GM19025 (cell line): ENCODE data around the gene LECT2.

Source experiments
- ATAC-seq: cut with Tn5 transposase; IDR thresholded peaks from one replicate; pipeline ENCODE4 v1.9.1; 2021; ENCODE audit warnings: mild to moderate bottlenecking, low read depth, moderate library complexity; ENCODE audit not compliant: unreplicated experiment

Gene LECT2

DNA sequence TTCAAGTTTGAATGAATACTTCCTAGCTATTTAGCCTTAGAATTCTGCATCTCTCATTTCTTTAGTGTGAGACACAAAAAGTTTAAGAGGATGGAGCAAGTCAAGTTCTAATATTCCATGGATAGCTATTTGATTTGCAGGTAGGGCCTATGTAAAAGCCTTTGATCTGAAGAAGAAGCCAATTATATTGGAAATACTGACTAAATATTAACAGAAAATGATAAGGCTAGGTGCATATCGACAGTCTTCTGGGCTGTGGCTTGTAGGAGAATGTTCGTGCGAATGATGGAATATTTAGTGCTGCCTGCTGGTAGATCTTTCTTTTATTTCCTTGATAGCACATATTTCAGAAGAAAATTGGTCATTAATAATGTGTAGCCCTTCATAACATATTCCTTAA lies at the start of gene LECT2:
TSS of gene LECT2 (minus strand) at position 85 of the 400 bp plus-strand sequence. CDS start 150 bp downstream, outside the sequence.
- no peak for ATAC-seq

- no peak for ATAC-seq
These were observed 49.7 kb upstream of the LECT2 start for GRCh38 chr5:136004436-136004835.

- no peak for ATAC-seq
These were observed 46.7 kb upstream of the LECT2 start for GRCh38 chr5:136001466-136001981.

DNA sequence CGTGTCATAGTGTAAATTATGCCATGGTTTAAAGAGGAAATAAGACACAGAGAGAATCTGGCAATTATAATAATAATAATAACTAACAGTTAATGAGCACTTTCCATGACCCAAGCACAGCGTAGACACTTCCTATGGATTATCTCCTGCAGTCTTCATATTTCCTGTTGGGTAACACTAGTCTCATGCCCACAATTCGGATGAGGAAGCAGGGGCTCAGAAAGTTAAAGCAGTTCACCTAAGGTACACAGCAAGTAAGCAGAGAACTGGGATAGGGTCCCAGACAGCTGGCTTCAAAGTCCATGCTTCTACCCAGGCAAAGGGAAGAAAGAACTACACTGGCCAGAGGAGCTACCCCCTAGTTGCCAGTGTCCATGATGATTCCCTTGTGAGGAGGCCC lies 46.1 kb upstream of the LECT2 start:
- ATAC-seq, result no peak

DNA sequence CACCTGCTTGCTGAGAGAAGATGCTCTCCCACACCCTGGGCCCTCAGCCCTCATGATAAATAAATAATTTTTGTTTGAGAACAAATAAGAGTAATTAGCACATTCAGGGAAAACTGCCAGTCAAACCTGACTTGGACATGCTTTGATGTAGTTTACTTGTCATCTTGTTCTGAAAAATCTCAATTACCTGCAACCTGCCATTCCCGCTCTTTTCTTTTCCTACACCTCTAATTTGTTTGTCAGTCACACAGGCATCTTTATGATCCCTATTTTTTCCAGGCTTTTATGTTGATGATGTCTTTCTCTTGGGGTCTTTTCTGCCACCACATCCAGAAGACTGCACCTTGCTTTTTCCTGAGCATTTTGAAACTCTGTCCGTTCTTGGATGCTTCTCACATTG lies 45.4 kb upstream of the LECT2 start:
- no peak for ATAC-seq

- no peak for ATAC-seq
These were observed 44.8 kb upstream of the LECT2 start for GRCh38 chr5:135999406-136000139.

DNA sequence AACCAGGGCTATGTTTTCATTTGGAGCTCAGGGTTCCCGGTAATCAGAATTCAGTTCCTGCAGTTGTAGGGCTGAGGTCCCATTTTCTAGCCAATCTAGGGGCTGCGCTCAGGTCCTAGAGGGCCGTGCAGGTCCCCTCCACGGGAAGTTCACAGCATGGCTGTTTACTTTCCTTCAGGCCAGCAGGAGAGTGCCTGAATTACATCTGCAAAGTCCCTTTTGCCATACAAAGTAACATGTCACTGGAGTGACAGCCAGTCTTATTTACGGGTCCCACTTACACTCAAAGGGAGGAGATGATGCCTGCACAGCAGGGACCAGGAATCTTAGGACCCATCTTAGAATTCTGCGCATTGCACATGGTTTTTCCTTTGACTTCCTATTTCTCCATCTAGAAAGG lies 44.1 kb upstream of the LECT2 start:
- no peak for ATAC-seq

DNA sequence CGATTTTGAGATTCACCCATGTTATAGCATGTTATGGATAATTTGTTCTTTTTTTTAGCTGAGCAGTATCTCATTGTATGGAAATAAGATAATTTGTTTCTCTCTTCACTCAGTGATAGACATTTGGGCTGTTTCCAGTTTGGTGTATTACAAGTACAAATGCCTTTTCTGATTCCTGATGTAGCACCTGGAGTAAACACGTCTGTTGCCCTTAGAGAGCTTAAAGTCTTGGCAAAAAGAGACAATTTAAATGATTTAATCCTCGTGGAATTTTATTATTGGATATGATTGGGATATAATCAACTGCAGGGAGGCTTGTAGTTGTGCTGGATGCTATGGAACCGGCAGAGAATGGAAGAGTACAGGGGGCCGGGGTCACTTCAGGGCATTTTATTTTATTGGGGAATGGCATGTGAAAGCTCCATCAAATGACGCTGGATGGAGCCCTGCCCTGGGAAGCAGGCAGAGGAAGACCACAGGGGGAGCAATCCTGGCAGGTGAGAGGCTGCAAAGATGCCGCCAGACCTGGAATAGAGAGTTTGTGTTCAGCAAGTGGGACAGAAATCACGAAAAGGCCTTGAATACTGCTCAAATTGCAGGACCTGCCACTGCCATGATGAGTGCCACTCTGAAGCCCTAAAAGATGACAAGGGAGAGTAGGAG lies 43.0 kb upstream of the LECT2 start:
- no peak for ATAC-seq

GRCh38 chr5:135996611-135997010 lies 41.8 kb upstream of the LECT2 start:
- ATAC-seq, result no peak

GRCh38 chr5:135995976-135996375 lies 41.2 kb upstream of the LECT2 start:
- ATAC-seq, result no peak

GRCh38 chr5:135993880-135994636 lies 39.3 kb upstream of the LECT2 start:
- no peak for ATAC-seq

DNA sequence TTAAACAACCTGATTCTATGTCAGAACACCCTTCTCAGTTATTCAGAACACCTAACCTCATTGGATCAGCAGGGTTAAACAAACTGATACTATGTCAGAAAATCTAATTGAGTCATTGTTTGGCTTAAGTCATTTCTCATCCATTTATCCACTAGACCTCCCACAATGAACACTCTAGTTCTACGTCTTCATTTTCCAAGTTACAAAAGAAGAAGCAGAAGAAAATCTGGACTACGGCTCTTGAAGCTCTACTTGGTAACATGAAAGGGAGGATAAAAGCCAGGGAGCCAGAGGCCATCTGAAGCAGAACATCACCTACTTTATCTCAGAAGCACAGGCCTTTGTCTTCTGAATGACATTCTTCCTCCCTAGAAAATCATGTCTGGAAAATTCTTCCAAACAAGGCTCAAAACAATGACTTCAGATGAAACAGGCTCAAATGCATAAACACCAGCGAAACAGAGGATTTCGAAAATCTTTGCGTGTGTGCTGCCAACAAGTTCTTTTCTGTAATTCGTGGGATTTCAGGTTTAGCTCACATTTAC lies 38.6 kb upstream of the LECT2 start:
- ATAC-seq, result no peak

DNA sequence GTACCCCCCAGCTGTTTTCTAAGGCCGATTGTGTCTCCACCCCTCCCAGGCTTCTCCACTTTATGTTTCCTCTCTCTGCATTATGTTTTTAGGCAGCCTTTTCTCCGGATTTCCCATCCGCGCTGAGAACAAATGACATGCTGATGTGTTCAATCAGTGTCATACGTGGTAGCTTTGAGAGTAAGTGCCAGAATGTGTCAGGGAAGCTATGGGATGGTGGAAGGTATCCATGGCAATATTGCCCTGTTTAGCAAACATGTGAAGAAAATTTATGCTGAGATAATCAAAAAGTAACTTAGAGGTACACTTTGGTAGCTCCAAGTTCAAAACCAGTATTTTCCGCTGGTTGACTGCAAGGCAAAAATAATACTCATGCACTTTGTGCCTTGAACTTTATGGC lies 36.6 kb upstream of the LECT2 start:
- ATAC-seq, result no peak

GRCh38 chr5:135990528-135991255 lies 35.9 kb upstream of the LECT2 start:
- ATAC-seq, result no peak

DNA sequence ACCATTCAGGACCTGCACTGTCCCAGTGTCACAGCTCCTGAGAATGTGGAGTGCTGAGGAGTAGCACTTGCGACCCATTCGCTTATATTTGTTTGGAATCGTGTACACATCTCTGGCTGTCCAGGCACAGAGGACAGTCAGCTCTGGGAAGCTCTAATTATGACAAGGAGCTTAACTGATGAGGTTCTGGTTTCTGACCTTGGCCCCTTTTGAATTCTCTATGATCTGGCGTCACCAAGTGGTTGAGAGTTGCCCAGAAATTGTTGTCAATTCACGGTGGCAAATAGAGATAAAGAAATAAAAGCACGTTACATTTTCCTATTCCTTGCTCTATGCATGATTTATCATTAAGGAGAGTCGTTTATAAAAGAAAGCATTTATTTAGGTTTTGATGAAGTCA lies 34.9 kb upstream of the LECT2 start:
- ATAC-seq, result no peak

DNA sequence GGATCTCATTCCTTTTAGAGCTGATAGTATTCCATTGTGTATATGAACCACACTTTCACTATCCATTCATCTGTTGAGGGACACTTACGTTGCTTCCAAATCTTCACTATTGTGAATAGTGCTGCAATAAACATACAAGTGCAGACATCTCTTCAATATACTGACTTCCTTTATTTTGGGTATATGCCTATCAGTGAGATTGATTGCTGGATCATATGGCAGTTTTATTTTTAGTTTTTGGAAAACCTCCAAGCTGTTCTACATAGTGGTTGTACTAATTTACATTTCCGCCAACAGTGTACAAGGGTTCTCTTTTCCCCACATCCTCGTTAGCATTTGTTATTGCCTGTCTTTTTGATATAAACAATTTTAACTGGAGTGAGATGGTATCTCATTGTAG lies 33.8 kb upstream of the LECT2 start:
- no peak for ATAC-seq

DNA sequence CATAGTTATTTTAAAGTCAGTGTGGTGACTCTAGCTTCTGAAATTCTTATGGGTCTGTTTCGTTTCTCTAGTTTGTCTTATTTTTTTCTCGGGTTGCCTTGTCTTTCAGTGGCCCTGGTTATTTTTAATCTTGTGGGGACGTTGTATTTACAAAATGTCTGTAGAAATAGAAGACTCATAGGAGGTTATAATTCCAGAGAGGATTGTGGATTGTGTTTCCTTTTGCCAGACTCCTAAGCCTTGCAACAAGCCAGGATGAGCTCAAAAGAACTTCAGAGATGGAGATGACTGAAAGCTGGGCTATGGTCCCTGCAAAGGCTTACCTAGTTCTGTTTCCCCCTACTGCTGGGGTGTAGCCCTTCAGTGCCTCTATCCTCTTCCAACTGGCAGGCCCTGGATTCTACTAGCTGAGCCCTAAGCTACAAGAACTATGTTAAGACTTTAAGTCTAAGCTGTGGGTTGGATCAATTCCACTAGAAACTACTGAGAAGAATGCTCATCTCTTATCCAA lies 32.2 kb upstream of the LECT2 start:
- ATAC-seq, result no peak

GRCh38 chr5:135986401-135986800 lies 31.6 kb upstream of the LECT2 start:
- ATAC-seq, result no peak

DNA sequence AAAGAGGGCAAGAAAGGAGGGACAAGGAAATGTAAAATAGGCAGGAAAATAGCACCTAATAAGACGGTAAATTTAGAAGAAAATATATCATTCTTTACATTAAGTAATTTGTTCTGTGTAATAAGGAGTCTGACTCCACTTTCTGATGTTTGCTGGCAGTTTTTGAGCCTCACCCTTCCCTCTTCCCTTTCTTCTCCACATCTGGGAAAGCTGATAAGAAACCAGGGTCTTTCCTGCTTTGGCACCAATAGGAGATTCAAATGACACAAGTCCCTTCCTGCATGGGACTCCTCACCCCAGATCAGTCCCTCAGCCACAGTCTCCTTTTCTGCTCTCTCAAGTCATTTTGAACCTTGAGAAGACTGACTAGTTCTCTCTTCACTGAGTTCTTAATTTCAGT lies 31.2 kb upstream of the LECT2 start:
- no peak for ATAC-seq

- no peak for ATAC-seq
These were observed 25.8 kb upstream of the LECT2 start for GRCh38 chr5:135980620-135981019.
